H9 (cell line): ENCODE results near the gene UTP3. TPM values are rescaled to one million over a fixed set of nuclear protein-coding genes. Genes with fewer than 3 reads are reported as not detected.

ENCODE experiments used
- DNase-seq: peaks from one replicate; pipeline ENCODE4 v3.0.0-alpha.2; 2017
- H2AFZ ChIP-seq: one replicate; pipeline ENCODE4 v1.6.1; 2013; ENCODE audit warnings: mild to moderate bottlenecking, low read length, control low read depth, moderate library complexity
- H2AK5ac ChIP-seq: 2 replicates; pipeline ENCODE4 v1.6.1; 2013; ENCODE audit warnings: low read length, control low read depth, mixed read lengths; ENCODE audit not compliant: insufficient read length
- H2BK120ac ChIP-seq: one replicate; pipeline ENCODE4 v1.6.1; 2013; ENCODE audit warnings: low read depth, mild to moderate bottlenecking, low read length, control low read depth, inconsistent platforms; ENCODE audit not compliant: poor library complexity, severe bottlenecking
- H2BK12ac ChIP-seq: 2 replicates; pipeline ENCODE4 v1.6.1; 2013; ENCODE audit warnings: low read length, control low read depth, mixed read lengths, low read depth; ENCODE audit not compliant: insufficient read length
- H2BK15ac ChIP-seq: 2 replicates; pipeline ENCODE4 v1.6.1; 2013; ENCODE audit warnings: low read depth, low read length, control low read depth
- H2BK20ac ChIP-seq: one replicate; pipeline ENCODE4 v1.6.1; 2013; ENCODE audit warnings: low read depth, mild to moderate bottlenecking, low read length, control low read depth, inconsistent platforms; ENCODE audit not compliant: poor library complexity, severe bottlenecking
- H2BK5ac ChIP-seq: 2 replicates; pipeline ENCODE4 v1.6.1; 2013; ENCODE audit warnings: low read length, control low read depth, mixed read lengths; ENCODE audit not compliant: insufficient read length
- H3K14ac ChIP-seq: 2 replicates; pipeline ENCODE4 v1.6.1; 2013; ENCODE audit warnings: low read length, control low read depth; ENCODE audit not compliant: insufficient read depth
- H3K18ac ChIP-seq: 2 replicates; pipeline ENCODE4 v1.6.1; 2013; ENCODE audit warnings: low read depth, mild to moderate bottlenecking, mixed read lengths, low read length, control low read depth; ENCODE audit not compliant: insufficient read length
- H3K23ac ChIP-seq: 2 replicates; pipeline ENCODE4 v1.6.1; 2013; ENCODE audit warnings: low read length, control low read depth, mixed read lengths, low read depth; ENCODE audit not compliant: insufficient read length
- H3K23me2 ChIP-seq: 2 replicates; pipeline ENCODE4 v1.6.1; 2013; ENCODE audit warnings: low read depth, mild to moderate bottlenecking, mixed read lengths, low read length, control low read depth; ENCODE audit not compliant: insufficient read length, poor library complexity, severe bottlenecking
- H3K27ac ChIP-seq: 2 replicates; pipeline ENCODE4 v1.5.1; 2013; ENCODE audit warnings: low read length, control low read depth, mixed read lengths, low read depth; ENCODE audit not compliant: insufficient read length
- H3K27me3 ChIP-seq: 2 replicates; pipeline ENCODE4 v1.6.1; 2013; ENCODE audit warnings: low read length, control low read depth, inconsistent platforms; ENCODE audit not compliant: insufficient read depth
- H3K4ac ChIP-seq: 2 replicates; pipeline ENCODE4 v1.6.1; 2013; ENCODE audit warnings: low read depth, mild to moderate bottlenecking, control low read depth, inconsistent platforms, low read length, moderate library complexity
- H3K4me1 ChIP-seq: 2 replicates; pipeline ENCODE4 v1.6.1; 2013; ENCODE audit warnings: low read length, control low read depth, inconsistent platforms; ENCODE audit not compliant: insufficient read depth
- H3K4me2 ChIP-seq: 2 replicates; pipeline ENCODE4 v1.6.1; 2013; ENCODE audit warnings: low read length, control low read depth, mixed read lengths; ENCODE audit not compliant: insufficient read length, insufficient read depth
- H3K56ac ChIP-seq: 2 replicates; pipeline ENCODE4 v1.6.1; 2013; ENCODE audit warnings: low read depth, mild to moderate bottlenecking, mixed read lengths, low read length, control low read depth; ENCODE audit not compliant: insufficient read length
- H3K79me1 ChIP-seq: 2 replicates; pipeline ENCODE4 v1.6.1; 2013; ENCODE audit warnings: low read depth, mild to moderate bottlenecking, moderate library complexity, low read length, control low read depth, inconsistent platforms; ENCODE audit not compliant: insufficient read depth, poor library complexity, severe bottlenecking
- H3K79me2 ChIP-seq: 2 replicates; pipeline ENCODE4 v1.6.1; 2013; ENCODE audit warnings: low read length, control low read depth, inconsistent platforms; ENCODE audit not compliant: insufficient read depth
- H3K9ac ChIP-seq: 2 replicates; pipeline ENCODE4 v1.6.1; 2013; ENCODE audit warnings: low read length, control low read depth, mixed read lengths; ENCODE audit not compliant: insufficient read length; ENCODE audit errors: extremely low read depth
- H3K9me3 ChIP-seq: one replicate; pipeline ENCODE4 v1.6.1; 2013; ENCODE audit warnings: low read depth, low read length, inconsistent platforms; ENCODE audit not compliant: control insufficient read depth
- H3T11ph ChIP-seq: one replicate; pipeline ENCODE4 v1.6.1; 2013; ENCODE audit warnings: mild to moderate bottlenecking, low read length, control low read depth, inconsistent platforms
- H4K20me1 ChIP-seq: one replicate; pipeline ENCODE4 v1.6.1; 2013; ENCODE audit not compliant: control insufficient read depth, insufficient read length, insufficient read depth
- H4K5ac ChIP-seq: 2 replicates; pipeline ENCODE4 v1.6.1; 2013; ENCODE audit warnings: low read depth, mild to moderate bottlenecking, mixed read lengths, low read length, control low read depth; ENCODE audit not compliant: insufficient read length
- H4K8ac ChIP-seq: replicated peaks from 2 replicates; pipeline ENCODE4 v1.6.1; 2013; ENCODE audit warnings: low read length, control low read depth, mixed read lengths, low read depth; ENCODE audit not compliant: insufficient read length
- H4K91ac ChIP-seq: 2 replicates; pipeline ENCODE4 v1.6.1; 2013; ENCODE audit warnings: low read depth, mild to moderate bottlenecking, moderate library complexity, mixed read lengths, low read length, control low read depth; ENCODE audit not compliant: insufficient read length
- H3K27ac Mint-ChIP-seq, 3 experiments: 2 replicates in 2 of 3; 3 replicates in 1 of 3; pipeline ENCODE4 v1.8.0; 2020 to 2021; ENCODE audit warnings: mixed read lengths in 3 of 3, mild to moderate bottlenecking in 1 of 3, moderate library complexity in 1 of 3
- H3K27me3 Mint-ChIP-seq: 2 replicates; pipeline ENCODE4 v1.8.0; 2021; ENCODE audit warnings: low read depth, mild to moderate bottlenecking, moderate library complexity, mixed read lengths
- H3K36me3 Mint-ChIP-seq, 3 experiments: 2 replicates in 2 of 3; 3 replicates in 1 of 3; pipeline ENCODE4 v1.8.0; 2020 to 2021; ENCODE audit warnings: low read depth in 3 of 3, mixed read lengths in 3 of 3; ENCODE audit not compliant: insufficient read depth in 1 of 3
- H3K4me1 Mint-ChIP-seq, 2 experiments: 2 replicates each; pipeline ENCODE4 v1.8.0; 2020; ENCODE audit warnings: mixed read lengths in 2 of 2
- H3K4me3 Mint-ChIP-seq, 2 experiments: 2 replicates in 1 of 2; 3 replicates in 1 of 2; pipeline ENCODE4 v1.8.0; 2020 to 2021; ENCODE audit warnings: mild to moderate bottlenecking in 2 of 2, mixed read lengths in 2 of 2, moderate library complexity in 1 of 2
- H3K9me3 Mint-ChIP-seq, 2 experiments: 2 replicates in 1 of 2; 3 replicates in 1 of 2; pipeline ENCODE4 v1.8.0; 2020; ENCODE audit warnings: mild to moderate bottlenecking in 2 of 2, mixed read lengths in 2 of 2, moderate library complexity in 1 of 2
- WGBS: extraction: QIAGEN DNeasy Blood & Tissue Kit; methylation state at CpG from one replicate; pipeline ENCODE4 v1.1.7; 2013; ENCODE audit warnings: missing lambda C conversion rate, low lambda C conversion rate, mixed read lengths; ENCODE audit not compliant: insufficient read length; ENCODE audit errors: extremely low coverage; 5-methylcytosine and 5-hydroxymethylcytosine counted together
- total RNA-seq: library from RNA; stranded (reverse); gene quantifications from 2 replicates; pipeline ENCODE4 v1.2.1, GENCODE V29; 2021
- TF ChIP-seq, protein P1 (sequence below): fragments of 200-600 bp; sonication (generic); conservative IDR thresholded peaks from 3 replicates; pipeline ENCODE4 v1.8.0; 2021; ENCODE audit warnings: antibody characterized with exemption, mild to moderate bottlenecking

The UTP3 gene
- total RNA-seq, 1 experiment from 2014 or later = 49.3 TPM

DNA sequence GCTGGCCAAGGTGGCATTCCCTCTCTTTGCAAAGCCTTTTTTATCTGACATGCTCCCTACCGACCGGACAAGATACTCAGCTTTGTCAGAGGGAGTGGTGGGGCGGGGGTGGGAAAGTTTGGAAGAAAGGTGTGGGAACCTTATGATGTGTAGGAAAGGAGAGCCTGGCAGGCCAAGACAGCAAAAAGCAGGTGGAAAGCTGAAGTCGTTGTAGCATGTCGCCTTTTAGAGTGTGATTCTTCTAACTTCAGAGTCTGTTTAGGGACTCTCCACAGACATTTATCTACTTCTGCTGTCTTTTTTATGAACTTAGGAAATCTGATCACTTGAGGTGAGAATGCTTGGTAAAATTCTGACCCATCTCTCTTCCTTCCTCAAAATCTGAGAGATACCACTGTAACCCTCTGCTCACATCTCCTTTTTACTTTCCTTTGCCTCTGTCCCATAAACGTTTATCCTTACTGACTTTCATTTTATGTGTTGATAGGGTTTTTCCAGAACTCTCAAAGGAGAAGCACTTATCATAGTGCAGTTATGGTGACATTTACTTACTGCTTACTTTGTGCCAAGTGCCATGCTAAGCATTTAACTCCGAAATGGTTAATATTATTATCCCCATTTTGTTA is 25.2 kb downstream of the UTP3 start:
- no peaks in the 10 kb centered on the region; the same call in 1 of the 2 replicates for H3K4me1 ChIP-seq
- peaks cover 34 to 42% of the 10 kb centered on the region in 2 experiments for H3K4me1 Mint-ChIP-seq
- H3K36me3 Mint-ChIP-seq = no peaks in the 10 kb centered on the region; a peak in 1 of 7 replicates
- no peaks in the 10 kb centered on the region for H3K9me3 ChIP-seq
- no peak overlapping the region for H2AFZ ChIP-seq
- TF ChIP-seq, protein P1, sequence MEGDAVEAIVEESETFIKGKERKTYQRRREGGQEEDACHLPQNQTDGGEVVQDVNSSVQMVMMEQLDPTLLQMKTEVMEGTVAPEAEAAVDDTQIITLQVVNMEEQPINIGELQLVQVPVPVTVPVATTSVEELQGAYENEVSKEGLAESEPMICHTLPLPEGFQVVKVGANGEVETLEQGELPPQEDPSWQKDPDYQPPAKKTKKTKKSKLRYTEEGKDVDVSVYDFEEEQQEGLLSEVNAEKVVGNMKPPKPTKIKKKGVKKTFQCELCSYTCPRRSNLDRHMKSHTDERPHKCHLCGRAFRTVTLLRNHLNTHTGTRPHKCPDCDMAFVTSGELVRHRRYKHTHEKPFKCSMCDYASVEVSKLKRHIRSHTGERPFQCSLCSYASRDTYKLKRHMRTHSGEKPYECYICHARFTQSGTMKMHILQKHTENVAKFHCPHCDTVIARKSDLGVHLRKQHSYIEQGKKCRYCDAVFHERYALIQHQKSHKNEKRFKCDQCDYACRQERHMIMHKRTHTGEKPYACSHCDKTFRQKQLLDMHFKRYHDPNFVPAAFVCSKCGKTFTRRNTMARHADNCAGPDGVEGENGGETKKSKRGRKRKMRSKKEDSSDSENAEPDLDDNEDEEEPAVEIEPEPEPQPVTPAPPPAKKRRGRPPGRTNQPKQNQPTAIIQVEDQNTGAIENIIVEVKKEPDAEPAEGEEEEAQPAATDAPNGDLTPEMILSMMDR = no peak
- H2AK5ac ChIP-seq = no peak overlapping the region
- no peak overlapping the region for H3K27ac ChIP-seq
- H3K23me2 ChIP-seq = no peaks in the 10 kb centered on the region
- H4K91ac ChIP-seq = no peak overlapping the region
- no peak overlapping the region for H3K18ac ChIP-seq
- no peak overlapping the region for H2BK12ac ChIP-seq
- H3K4me2 ChIP-seq = no peak overlapping the region
- H4K5ac ChIP-seq = no peak overlapping the region
- H3T11ph ChIP-seq = no peak overlapping the region
- no peak overlapping the region for H2BK15ac ChIP-seq
- no peak overlapping the region for H3K4me3 Mint-ChIP-seq
- H3K27me3 ChIP-seq = no peaks in the 10 kb centered on the region
- no peaks in the 10 kb centered on the region for H3K9me3 Mint-ChIP-seq
- H3K79me2 ChIP-seq = no peaks in the 10 kb centered on the region; the same call in 1 of the 2 replicates
- H3K56ac ChIP-seq = no peak overlapping the region
- no peak overlapping the region for H3K23ac ChIP-seq
- H4K20me1 ChIP-seq = no peaks in the 10 kb centered on the region
- WGBS = no CpG with 5 or more reads among the region's 7 CpGs
- H4K8ac ChIP-seq = no peak overlapping the region
- no peaks in the 10 kb centered on the region for H3K27me3 Mint-ChIP-seq
- no peak overlapping the region for H2BK20ac ChIP-seq
- no peak overlapping the region for H2BK120ac ChIP-seq
- no peak overlapping the region for H3K14ac ChIP-seq
- H3K4ac ChIP-seq = no peak overlapping the region
- DNase-seq = no peak
- H2BK5ac ChIP-seq = no peak overlapping the region
- H3K27ac Mint-ChIP-seq = no peak overlapping the region; a peak in 1 of 7 replicates
- no peaks in the 10 kb centered on the region for H3K79me1 ChIP-seq
- no peak overlapping the region for H3K9ac ChIP-seq
